Endometrial microvascular endothelial cells (primary cell): ENCODE data around the gene QRICH2. TPM values are rescaled to one million over a fixed set of nuclear protein-coding genes. Genes with fewer than 3 reads are reported as not detected.
"Not testable (repeated sequence)": the region's sequence is repeated elsewhere in the genome, so short reads cannot be mapped to it uniquely, and the experiment has no call there.

Experiments
- in situ Hi-C: cut with HindIII; loops from 2 replicates; pipeline ENCODE4 v1.10.0; 2017; ENCODE audit warnings: low sequenced_read_pairs, low pct_unique_long_range_greater_than_20kb; ENCODE audit errors: inconsistent ontology term
- total RNA-seq: library from RNA; depleted of rRNA; stranded (reverse); fragments of >200 nt; gene quantifications from one replicate; pipeline ENCODE4 v1.2.3, GENCODE V29; 2015; ENCODE audit errors: inconsistent ontology term

Gene QRICH2
- total RNA-seq, 1 donor from 2014 or later, result 2.1 TPM

GRCh38 chr17:76331083-76331482 lies 23.0 kb upstream of the QRICH2 start:
- in situ Hi-C loops, result no loop called here

GRCh38 chr17:76329664-76330063 lies 21.6 kb upstream of the QRICH2 start:
- in situ Hi-C loops, result no loop called here

DNA sequence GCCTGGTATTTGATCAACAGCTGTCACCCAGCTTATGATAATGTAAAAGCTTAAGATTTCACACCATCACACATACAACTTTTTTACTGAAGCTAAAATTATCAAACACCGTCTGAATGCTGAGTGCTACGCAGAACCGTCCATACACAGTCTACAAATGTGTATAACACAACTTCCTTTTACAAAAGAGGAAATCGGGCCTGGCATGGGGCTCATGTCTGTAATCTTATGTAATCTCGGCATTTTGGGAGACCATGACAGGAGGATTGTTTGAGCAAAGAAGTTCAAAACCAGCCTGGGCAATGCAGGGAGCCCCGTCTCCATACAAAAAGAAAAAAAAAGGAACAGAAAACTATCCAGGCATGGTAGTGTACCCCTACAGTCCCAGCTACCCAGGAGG lies 19.6 kb upstream of the QRICH2 start:
- in situ Hi-C loops, result no loop called here

DNA sequence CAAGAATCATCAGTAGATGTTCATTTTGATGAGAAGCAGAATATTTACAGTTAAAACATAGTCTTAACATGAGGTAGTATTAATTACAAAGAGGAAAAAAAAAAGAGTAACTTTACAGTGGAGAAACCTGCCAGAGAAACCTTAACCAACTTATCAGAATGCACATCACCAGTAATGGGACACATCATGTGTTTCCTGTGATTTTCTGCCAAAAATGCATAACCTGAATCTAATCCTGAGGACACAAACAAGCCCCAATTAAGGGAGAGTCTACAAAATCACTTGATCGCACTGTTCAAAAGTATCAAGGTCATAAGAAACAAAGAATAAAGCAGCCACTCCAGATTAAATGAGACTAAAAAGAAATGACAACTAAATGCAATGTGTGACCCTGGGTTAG lies 18.2 kb upstream of the QRICH2 start:
- in situ Hi-C loops, result no loop called here

GRCh38 chr17:76318586-76318985 lies 10.5 kb upstream of the QRICH2 start:
- in situ Hi-C loops, result no loop called here

GRCh38 chr17:76317535-76317934 lies 9.5 kb upstream of the QRICH2 start:
- in situ Hi-C loops, result no loop called here

DNA sequence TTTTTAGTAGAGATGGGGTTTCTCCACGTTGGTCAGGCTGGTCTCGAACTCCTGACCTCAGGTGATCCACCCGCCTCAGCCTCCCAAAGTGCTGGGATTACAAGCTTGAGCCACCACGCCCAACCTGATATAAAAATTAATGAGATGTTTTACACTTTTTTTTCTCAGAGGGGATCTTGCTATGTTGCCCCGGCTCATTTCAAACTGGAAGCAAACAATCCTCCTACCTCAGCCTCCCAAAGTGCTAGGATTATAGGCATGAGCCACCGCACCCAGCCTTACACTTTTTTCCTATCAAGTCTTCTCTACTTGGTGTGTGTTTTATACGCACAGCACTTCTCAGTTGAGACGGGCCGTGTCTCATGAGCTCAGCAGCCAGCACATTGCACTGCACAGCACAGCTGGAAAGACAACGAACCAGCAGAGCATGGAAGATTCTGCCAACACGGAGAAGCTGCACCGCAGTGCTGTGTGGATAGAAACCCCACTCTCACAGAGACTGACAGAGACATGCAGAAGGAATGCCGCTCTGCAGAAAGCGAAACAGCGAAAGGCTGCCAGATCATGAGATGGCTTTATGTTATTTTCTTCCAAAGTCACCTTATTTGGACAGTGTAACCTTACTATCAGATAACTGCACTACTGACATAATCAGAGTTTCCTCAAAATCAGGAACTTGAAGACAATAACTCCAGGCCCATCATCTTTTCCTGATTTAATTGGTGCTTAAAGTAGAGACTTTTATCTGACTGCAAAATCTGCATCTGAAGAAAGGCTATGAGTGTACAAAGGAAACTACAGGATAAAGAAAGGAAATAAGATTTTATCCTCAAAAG lies 6.5 kb upstream of the QRICH2 start:
- in situ Hi-C loops, result no loop called here

DNA sequence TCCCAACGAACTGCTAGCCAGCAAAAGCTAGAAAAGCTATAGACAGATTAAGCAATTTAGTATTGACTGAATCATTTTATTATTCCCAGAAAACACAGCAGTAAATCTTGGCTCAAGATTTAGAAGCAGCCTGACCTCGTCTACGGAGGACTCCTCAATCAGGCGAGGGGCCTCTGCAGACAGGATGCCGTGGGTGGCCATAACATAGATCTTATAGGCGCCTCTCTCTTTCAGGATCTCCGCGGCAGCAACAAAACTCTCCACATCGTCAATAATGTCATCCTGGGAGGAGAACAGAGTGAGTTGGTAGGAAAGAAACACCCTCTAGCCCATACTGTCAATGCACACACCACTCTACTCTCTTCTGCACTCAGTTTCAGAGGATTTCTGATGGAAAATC lies 4.7 kb upstream of the QRICH2 start:
- in situ Hi-C loops, result no loop called here

GRCh38 chr17:76309461-76309860 lies 1.4 kb upstream of the QRICH2 start:
- in situ Hi-C loops, result no loop called here

DNA sequence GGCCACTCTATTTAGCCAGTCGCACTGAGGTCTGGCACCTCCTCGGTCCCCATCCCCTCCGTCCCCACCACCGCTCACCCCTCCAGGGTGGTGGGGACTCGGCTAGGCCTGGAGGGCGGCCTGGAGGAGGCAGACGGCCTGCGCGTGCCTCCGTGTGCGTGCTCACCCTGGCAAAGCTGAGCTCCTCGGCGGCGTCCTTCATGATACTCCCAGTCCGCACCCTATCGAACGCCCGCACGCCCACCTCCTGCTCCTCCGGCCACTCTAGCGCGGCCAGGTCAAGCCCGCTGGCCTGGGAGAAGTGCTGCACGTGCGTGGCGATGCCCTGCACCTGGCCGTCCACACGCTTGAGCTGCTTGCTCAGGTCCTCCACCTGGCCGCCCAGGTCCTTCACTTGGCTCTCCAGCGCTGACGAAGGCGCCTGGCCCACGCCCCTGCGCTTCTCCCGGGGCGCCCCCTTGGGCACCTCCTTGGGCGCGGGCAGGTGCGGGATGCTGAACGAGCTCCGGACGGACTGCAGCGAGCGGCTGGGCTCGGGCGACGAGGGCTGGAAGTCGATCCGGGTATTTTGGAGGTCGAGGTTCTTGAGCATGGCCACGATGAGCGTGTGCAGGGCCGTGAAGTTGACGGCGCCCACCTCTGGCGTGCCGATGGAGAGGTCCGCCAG lies 644 bp downstream of the QRICH2 start:
- in situ Hi-C loops, result no loop called here

GRCh38 chr17:76305135-76305454 lies 3.0 kb downstream of the QRICH2 start:
- in situ Hi-C loops, result not testable (repeated sequence)

DNA sequence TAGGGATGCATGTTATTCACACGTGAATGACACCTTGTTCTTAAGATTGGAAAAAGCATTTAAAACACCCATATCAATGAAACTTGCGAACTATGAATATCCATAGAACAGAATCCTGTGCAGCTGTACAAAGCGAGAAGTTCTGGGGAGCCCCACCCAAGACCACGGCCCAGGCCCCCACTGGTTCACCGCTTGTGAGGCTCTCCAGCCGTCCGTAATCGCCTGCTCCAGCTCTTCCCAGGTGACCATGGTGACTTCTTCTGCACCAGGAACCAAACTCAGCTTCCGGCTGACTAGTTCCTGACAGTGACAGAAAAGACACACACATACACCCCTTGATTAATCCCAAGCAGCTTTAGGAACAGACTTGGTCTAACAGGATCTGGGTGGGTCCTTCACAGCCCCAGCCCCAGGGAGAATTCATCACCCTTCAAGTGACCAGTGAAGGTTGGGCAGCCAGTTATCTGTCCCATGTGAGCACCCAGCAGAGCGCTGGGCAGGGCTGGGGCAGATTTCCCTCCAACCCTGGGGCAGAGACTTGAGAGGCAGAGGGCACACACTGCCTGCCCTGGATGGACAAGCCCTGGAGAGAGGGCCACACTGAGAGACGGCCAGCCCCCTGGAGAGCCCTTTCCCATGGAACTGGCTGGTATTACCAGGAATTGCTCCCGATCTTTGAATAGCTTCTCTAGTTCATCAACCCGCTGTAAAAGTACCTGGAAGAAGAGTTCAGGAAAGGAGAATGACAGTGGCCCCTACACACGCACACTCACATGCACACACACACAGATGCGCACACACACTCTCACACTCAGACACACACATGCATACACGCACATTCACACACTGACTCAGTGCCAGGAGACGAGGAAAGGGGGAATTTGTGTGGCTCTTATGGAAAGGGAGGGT lies 3.6 kb downstream of the QRICH2 start:
- in situ Hi-C loops, result no loop called here

GRCh38 chr17:76297436-76297835 lies 10.6 kb downstream of the QRICH2 start:
- in situ Hi-C loops, result no loop called here

DNA sequence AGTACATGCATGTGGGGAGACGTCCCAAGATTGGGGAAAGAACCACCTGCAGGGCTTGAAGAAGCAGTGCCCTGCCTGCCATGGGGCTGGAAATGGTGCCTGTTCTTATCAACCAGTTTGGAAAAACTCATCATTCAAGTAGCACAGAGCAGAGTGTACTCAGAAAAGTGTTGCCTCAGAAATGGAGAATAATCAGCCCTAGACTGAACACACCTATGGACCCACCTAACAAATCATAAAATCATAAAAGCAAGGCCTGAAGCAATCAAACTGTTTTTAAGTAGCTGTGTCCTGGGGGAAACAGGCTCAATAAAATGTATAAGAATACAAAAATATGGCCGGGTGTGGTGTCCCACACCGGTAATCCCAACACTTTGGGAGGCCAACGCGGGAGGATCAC lies 11.2 kb downstream of the QRICH2 start:
- in situ Hi-C loops, result no loop called here

DNA sequence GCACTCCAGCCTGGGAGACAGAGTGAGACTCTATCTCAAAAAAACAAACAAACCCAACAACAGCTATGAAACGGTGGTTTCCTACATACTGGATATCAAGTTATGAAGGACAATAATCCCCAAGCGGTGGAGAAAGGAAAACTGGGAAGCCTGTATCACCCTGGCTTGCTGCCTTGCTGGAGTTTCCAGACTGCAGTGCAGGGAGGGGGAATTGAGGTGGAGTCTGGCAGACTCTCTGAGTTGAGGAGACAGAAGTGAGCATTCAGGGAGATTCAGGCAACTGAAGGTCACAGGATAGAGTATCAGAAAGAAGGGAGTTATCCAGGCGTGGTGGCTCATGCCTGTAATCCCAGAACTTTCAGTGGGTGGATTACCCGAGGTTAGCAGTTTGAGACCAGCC lies 11.9 kb downstream of the QRICH2 start:
- in situ Hi-C loops, result no loop called here

DNA sequence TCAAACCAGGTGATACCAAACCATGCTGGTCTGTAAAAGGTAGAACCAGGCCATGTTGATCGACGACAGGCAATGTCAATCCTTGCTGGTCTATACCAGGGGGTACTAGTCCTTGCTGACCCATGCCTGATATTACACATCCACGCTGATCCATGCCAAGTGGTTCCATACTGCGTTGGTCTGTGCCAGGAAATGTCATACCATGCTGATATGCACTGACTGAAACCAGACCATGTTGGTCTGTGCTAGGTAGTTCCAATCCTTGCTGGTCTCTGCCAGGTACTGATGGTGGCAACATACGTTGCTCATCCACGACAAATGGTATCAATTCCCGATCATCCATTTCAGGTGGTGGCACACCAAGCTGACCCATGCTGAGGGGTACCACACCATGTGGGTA lies 15.0 kb downstream of the QRICH2 start:
- in situ Hi-C loops, result no loop called here

DNA sequence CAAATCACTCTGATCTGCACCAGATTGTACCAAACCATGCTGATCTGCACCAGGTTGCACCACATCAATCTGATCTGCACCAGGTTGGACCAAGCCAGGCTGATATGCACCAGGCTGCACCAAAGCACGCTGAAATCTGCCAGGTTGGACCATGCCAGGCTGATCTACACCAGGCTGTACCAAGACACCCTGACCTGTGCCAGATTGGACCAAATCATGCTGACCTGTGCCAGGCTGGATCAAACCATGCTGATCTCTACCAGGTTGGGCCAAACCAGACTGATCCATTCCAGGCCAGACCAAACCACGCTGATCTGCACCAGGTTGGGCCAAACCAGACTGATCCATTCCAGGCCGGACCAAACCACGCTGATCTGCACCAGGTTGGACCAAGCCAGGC lies 15.5 kb downstream of the QRICH2 start:
- in situ Hi-C loops, result no loop called here

GRCh38 chr17:76281573-76282371 lies 26.3 kb downstream of the QRICH2 start:
- in situ Hi-C loops, result no loop called here

GRCh38 chr17:76280650-76281049 lies 27.4 kb downstream of the QRICH2 start:
- in situ Hi-C loops, result no loop called here
